Uterus (tissue), 4 donors: ENCODE data around the gene PITPNB. TPM values are rescaled to one million over a fixed set of nuclear protein-coding genes. Genes with fewer than 3 reads are reported as not detected.

Experiments used
- DNase-seq, 2 donors: peaks; one replicate each; pipeline ENCODE4 v3.0.0-alpha.2; 2019 to 2020
- H3K27ac ChIP-seq, 2 donors: fragments of 200-600 bp; sonication (generic); 1 replicate in 1 of 2; 2 replicates in 1 of 2; pipeline ENCODE4 v1.5.1; 2016 to 2018
- H3K27me3 ChIP-seq, 2 donors: fragments of 200-600 bp; sonication (generic); one replicate each; pipeline ENCODE4 v1.5.1; 2018 to 2019; ENCODE audit warnings: control low read depth in 1 of 2
- H3K36me3 ChIP-seq, 2 donors: fragments of 200-600 bp; sonication (generic); one replicate each; pipeline ENCODE4 v1.5.1; 2019; ENCODE audit warnings: control low read depth in 1 of 2
- H3K4me1 ChIP-seq, 2 donors: fragments of 200-600 bp; sonication (generic); one replicate each; pipeline ENCODE4 v1.5.1; 2018 to 2019; ENCODE audit warnings: control low read depth in 1 of 2
- H3K4me3 ChIP-seq, 2 donors: fragments of 200-600 bp; sonication (generic); 1 replicate in 1 of 2; 2 replicates in 1 of 2; pipeline ENCODE4 v1.5.1; 2018 to 2019; ENCODE audit warnings: mild to moderate bottlenecking in 1 of 2
- H3K9me3 ChIP-seq, 2 donors: fragments of 200-600 bp; sonication (generic); one replicate each; pipeline ENCODE4 v1.5.1; 2019; ENCODE audit warnings: control low read depth in 1 of 2
- CTCF ChIP-seq, 4 experiments: fragments of 200-600 bp in 2 of 4; fragments of 450-650 bp in 2 of 4; sonication (generic) in 2 of 4; IDR thresholded peaks; one replicate each; pipeline ENCODE4 v1.5.1; 2016 to 2019; ENCODE audit warnings: antibody characterized with exemption in 4 of 4, mild to moderate bottlenecking in 2 of 4, moderate library complexity in 1 of 4
- POLR2A ChIP-seq, 2 donors: fragments of 450-650 bp; IDR thresholded peaks; one replicate each; pipeline ENCODE4 v1.6.1; 2016; ENCODE audit warnings: antibody characterized with exemption in 2 of 2, mild to moderate bottlenecking in 1 of 2, moderate library complexity in 1 of 2
- intact Hi-C: fragments of 100-400 bp; cut with DNase I; formaldehyde crosslinking; loops from one replicate; pipeline ENCODE4 v1.15.1; 2023; ENCODE audit warnings: low total_unique reads
- total RNA-seq, 4 donors: library from RNA; depleted of rRNA in 3 of 4; stranded (reverse); fragments of >200 nt in 3 of 4; gene quantifications; one replicate each; pipeline versions ENCODE4 v1.1.0 to v1.2.4, GENCODE V29; 2014 to 2023
- donor health status: DM: yes; HTN: yes; CAD: no.

Gene PITPNB
- total RNA-seq, 4 donors from 2014 or later = 47.9 to 99.2 (median 62.5) TPM

DNA sequence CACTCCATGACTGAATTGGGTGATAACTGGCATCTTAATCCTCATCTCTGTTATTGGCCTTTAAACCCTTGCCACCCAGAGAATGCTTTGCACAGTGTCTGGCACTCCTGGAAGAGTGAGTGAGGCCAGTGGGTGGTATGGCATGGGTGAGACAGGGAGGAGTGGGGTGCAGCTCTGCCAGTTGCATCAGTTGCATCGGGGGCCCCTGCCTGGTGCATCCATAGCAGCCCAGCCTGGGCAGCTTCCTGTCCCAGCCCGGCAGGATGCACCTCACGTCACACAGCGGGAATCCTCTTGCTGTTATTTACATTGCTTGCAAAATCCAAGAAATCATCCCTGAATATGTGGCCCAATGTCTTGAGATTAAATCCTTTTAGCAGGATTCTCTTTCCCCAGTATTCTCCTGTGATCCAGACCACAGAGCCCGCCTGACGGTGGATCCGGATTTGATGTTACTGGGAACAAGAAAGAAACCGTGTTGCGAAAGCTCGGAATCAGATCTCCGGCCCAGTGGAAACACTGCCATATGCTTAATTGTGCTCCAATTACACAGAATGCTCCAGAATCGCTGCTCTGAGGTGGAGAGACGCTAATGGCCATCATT, 79.9 kb downstream of the PITPNB start:
- Histone ChIP-seq H3K4me3 (no peak overlapping the region), H3K9me3 (no peaks in the 10 kb centered on the region), H3K4me1 (peaks cover 0 to 6% of the 10 kb centered on the region in 2 donors), H3K36me3 (no peaks in the 10 kb centered on the region), H3K27ac (no peak overlapping the region), H3K27me3 (no peaks in the 10 kb centered on the region)
- no peak for TF ChIP-seq CTCF (IDR thresholded peaks at IDR 0.05)
- TF ChIP-seq POLR2A (IDR thresholded peaks at IDR 0.05) = no peak
- intact Hi-C loops = no loop called here
- peak in 1 of 2 donors; percentile 6 for DNase-seq

- Histone ChIP-seq H3K4me1 (no peaks in the 10 kb centered on the region), H3K27ac (no peak overlapping the region)
- intact Hi-C loops = no loop called here
Measured at GRCh38 chr22:27836181-27836580, 82.9 kb downstream of the PITPNB start.

DNA sequence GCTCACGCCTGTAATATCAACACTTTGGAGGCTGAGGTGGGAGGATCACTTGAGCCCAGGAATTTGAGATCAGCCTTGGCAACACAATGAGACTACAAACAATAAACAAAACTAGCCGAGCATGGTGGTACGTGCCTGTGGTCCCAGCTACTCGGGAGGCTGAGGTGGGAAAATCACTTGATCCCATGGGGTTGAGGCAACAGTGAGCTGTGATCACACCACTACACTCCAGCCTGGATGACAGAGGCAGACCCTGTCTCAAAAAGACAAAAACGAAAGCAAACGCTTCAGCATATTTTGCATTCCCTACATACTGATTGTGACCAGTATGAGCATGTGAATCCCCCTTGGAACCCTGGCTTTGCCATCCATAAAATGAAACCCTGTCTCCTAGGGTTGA, 83.6 kb downstream of the PITPNB start:
- Histone ChIP-seq H3K27ac (no peak overlapping the region), H3K36me3 (no peaks in the 10 kb centered on the region), H3K4me3 (no peak overlapping the region), H3K9me3 (no peaks in the 10 kb centered on the region), H3K27me3 (no peaks in the 10 kb centered on the region), H3K4me1 (no peaks in the 10 kb centered on the region)
- intact Hi-C loops = no loop called here
- TF ChIP-seq POLR2A (IDR thresholded peaks at IDR 0.05) (no peak), CTCF (IDR thresholded peaks at IDR 0.05) (no peak)
- DNase-seq = no peak

More at GRCh38 chr22:27836181-27836580, 82.9 kb downstream of the PITPNB start:
- Histone ChIP-seq H3K36me3 (no peaks in the 10 kb centered on the region), H3K9me3 (no peaks in the 10 kb centered on the region), H3K27me3 (no peaks in the 10 kb centered on the region), H3K4me3 (no peak overlapping the region)
- TF ChIP-seq CTCF (IDR thresholded peaks at IDR 0.05) = no peak
- no peak for TF ChIP-seq POLR2A (IDR thresholded peaks at IDR 0.05)
- no peak for DNase-seq

- intact Hi-C loops = no loop called here
- no peak overlapping the region for H3K4me3 ChIP-seq
- DNase-seq = no peak
- no peak for TF ChIP-seq CTCF (IDR thresholded peaks at IDR 0.05)
- TF ChIP-seq POLR2A (IDR thresholded peaks at IDR 0.05) = no peak
- H3K9me3 ChIP-seq = no peaks in the 10 kb centered on the region
- no peaks in the 10 kb centered on the region for H3K4me1 ChIP-seq
- no peaks in the 10 kb centered on the region for H3K27me3 ChIP-seq
- no peaks in the 10 kb centered on the region for H3K36me3 ChIP-seq
- no peak overlapping the region for H3K27ac ChIP-seq
Measured at GRCh38 chr22:27834364-27835185, 84.5 kb downstream of the PITPNB start.

DNA sequence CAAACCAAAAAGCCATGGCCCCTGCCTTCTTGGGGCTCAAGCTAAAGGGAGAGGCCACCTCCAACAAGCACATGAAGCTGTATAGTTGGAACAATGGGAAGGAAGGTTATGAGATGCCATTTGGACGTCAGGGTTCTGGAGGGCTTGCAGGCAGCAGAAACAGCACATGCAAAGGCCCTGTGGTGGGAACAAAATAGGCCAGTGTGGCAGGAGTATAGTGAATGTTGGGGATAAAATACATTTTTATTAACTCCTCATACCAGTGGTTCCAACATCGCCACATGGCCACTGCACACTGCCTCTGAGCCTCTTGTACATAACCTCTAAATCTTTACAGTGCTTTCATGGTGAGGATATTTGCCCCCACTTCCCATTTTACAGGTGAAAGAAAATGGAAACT, 85.3 kb downstream of the PITPNB start:
- TF ChIP-seq POLR2A (IDR thresholded peaks at IDR 0.05) = no peak
- no peak for TF ChIP-seq CTCF (IDR thresholded peaks at IDR 0.05)
- no peak overlapping the region for H3K27ac ChIP-seq
- no peak for DNase-seq

More for the DNA sequence above, 85.3 kb downstream of the PITPNB start:
- intact Hi-C loops = no loop called here
- Histone ChIP-seq H3K9me3 (no peaks in the 10 kb centered on the region), H3K36me3 (no peaks in the 10 kb centered on the region), H3K27me3 (no peaks in the 10 kb centered on the region), H3K4me1 (no peaks in the 10 kb centered on the region), H3K4me3 (no peak overlapping the region)
